SK-MEL-5 (cell line): ENCODE measurements around the gene DNAJC1. TPM values are rescaled to one million over a fixed set of nuclear protein-coding genes. Genes with fewer than 3 reads are reported as not detected.

Experiments
- DNase-seq: peaks from one replicate; pipeline ENCODE4 v3.0.0-alpha.2; 2016; ENCODE audit warnings: low read depth, low spot score
- in situ Hi-C: cut with HindIII; loops from 2 replicates; pipeline ENCODE4 v1.10.0; 2016; ENCODE audit warnings: low sequenced_read_pairs, high pct_unique_total_duplicates, low pct_unique_long_range_greater_than_20kb
- total RNA-seq: library from RNA; depleted of rRNA; stranded (reverse); fragments of >200 nt; shearing (Covaris generic); gene quantifications from 2 replicates; pipeline ENCODE4 v1.2.3, GENCODE V29; 2014

DNAJC1 gene
- total RNA-seq, 1 experiment from 2014 or later, result 26.6 TPM

- in situ Hi-C loops, result no loop called here
- no peak for DNase-seq
Measured at GRCh38 chr10:21760332-21760731, 243.2 kb downstream of the DNAJC1 start.

GRCh38 chr10:21759232-21759631 lies 244.3 kb downstream of the DNAJC1 start:
- DNase-seq, result no peak
- in situ Hi-C loops, result no loop called here

GRCh38 chr10:21758696-21759095 lies 244.8 kb downstream of the DNAJC1 start:
- no peak for DNase-seq
- in situ Hi-C loops, result no loop called here

- in situ Hi-C loops, result no loop called here
- DNase-seq, result no peak
Measured at GRCh38 chr10:21758239-21758638, 245.3 kb downstream of the DNAJC1 start.

GRCh38 chr10:21757185-21757901 lies 246.2 kb downstream of the DNAJC1 start:
- DNase-seq, result no peak
- in situ Hi-C loops, result no loop called here

GRCh38 chr10:21756707-21757106 lies 246.8 kb downstream of the DNAJC1 start:
- in situ Hi-C loops, result no loop called here
- no peak for DNase-seq

- in situ Hi-C loops, result no loop called here
- no peak for DNase-seq
Measured at GRCh38 chr10:21754410-21755011, 249.0 kb downstream of the DNAJC1 start.

GRCh38 chr10:21753497-21754270 lies 249.8 kb downstream of the DNAJC1 start:
- in situ Hi-C loops, result no loop called here
- no peak for DNase-seq

GRCh38 chr10:21751341-21752310 lies 251.9 kb downstream of the DNAJC1 start:
- no peak for DNase-seq
- in situ Hi-C loops, result no loop called here

GRCh38 chr10:21750424-21750823 lies 253.1 kb downstream of the DNAJC1 start:
- DNase-seq, result no peak
- in situ Hi-C loops, result no loop called here

- in situ Hi-C loops, result no loop called here
- no peak for DNase-seq
Measured at GRCh38 chr10:21749788-21750187, 253.7 kb downstream of the DNAJC1 start.

GRCh38 chr10:21747809-21748208 lies 255.7 kb downstream of the DNAJC1 start:
- no peak for DNase-seq
- in situ Hi-C loops, result no loop called here

GRCh38 chr10:21746118-21746517 lies 257.4 kb downstream of the DNAJC1 start:
- no peak for DNase-seq
- in situ Hi-C loops, result no loop called here

- in situ Hi-C loops, result no loop called here
Measured at GRCh38 chr10:21744223-21744622, 259.3 kb downstream of the DNAJC1 start.

GRCh38 chr10:21742740-21743412 lies 260.7 kb downstream of the DNAJC1 start:
- DNase-seq, result no peak
- in situ Hi-C loops, result no loop called here

More at GRCh38 chr10:21744223-21744622, 259.3 kb downstream of the DNAJC1 start:
- DNase-seq, result no peak

GRCh38 chr10:21740989-21741388 lies 262.5 kb downstream of the DNAJC1 start:
- no peak for DNase-seq
- in situ Hi-C loops, result no loop called here

- in situ Hi-C loops, result no loop called here
- DNase-seq, result no peak
Measured at GRCh38 chr10:21737106-21737505, 266.4 kb downstream of the DNAJC1 start.
